Parathyroid adenoma (tissue), 2 donors: ENCODE measurements around the gene NFIC.

Experiments
- H2AFZ ChIP-seq: fragments of 300-600 bp; sonication (generic); one replicate; pipeline ENCODE4 v1.7.0; 2017; ENCODE audit warnings: antibody characterized with exemption, mild to moderate bottlenecking
- H3K27ac ChIP-seq: fragments of 300-600 bp; sonication (generic); one replicate; pipeline ENCODE4 v1.7.0; 2017
- H3K27me3 ChIP-seq: fragments of 300-600 bp; sonication (generic); one replicate; pipeline ENCODE4 v1.7.0; 2017; ENCODE audit warnings: low read length; ENCODE audit not compliant: control insufficient read depth, insufficient read depth
- H3K36me3 ChIP-seq: fragments of 300-600 bp; sonication (generic); one replicate; pipeline ENCODE4 v1.7.0; 2017; ENCODE audit warnings: low read length; ENCODE audit not compliant: control insufficient read depth, insufficient read depth
- H3K4me1 ChIP-seq: fragments of 300-600 bp; sonication (generic); one replicate; pipeline ENCODE4 v1.7.0; 2017; ENCODE audit warnings: control low read depth
- H3K4me2 ChIP-seq: fragments of 300-600 bp; sonication (generic); one replicate; pipeline ENCODE4 v1.7.0; 2017; ENCODE audit warnings: low read length
- H3K4me3 ChIP-seq: fragments of 300-600 bp; sonication (generic); one replicate; pipeline ENCODE4 v1.7.0; 2017; ENCODE audit warnings: low read depth, low read length
- H3K79me2 ChIP-seq: fragments of 300-600 bp; sonication (generic); one replicate; pipeline ENCODE4 v1.7.0; 2017; ENCODE audit warnings: control low read depth
- H3K9ac ChIP-seq: fragments of 300-600 bp; sonication (generic); one replicate; pipeline ENCODE4 v1.7.0; 2017; ENCODE audit warnings: mild to moderate bottlenecking
- H3K9me3 ChIP-seq: fragments of 300-600 bp; sonication (generic); one replicate; pipeline ENCODE4 v1.7.0; 2017; ENCODE audit warnings: low read length; ENCODE audit not compliant: control insufficient read depth
- TF ChIP-seq, protein P1 (sequence below): fragments of 300-600 bp; sonication (generic); IDR thresholded peaks from one replicate; pipeline ENCODE4 v1.7.0; 2017; ENCODE audit warnings: antibody characterized with exemption, mild to moderate bottlenecking
- donor health status: primary hyperparathyroidism.

The NFIC gene

DNA sequence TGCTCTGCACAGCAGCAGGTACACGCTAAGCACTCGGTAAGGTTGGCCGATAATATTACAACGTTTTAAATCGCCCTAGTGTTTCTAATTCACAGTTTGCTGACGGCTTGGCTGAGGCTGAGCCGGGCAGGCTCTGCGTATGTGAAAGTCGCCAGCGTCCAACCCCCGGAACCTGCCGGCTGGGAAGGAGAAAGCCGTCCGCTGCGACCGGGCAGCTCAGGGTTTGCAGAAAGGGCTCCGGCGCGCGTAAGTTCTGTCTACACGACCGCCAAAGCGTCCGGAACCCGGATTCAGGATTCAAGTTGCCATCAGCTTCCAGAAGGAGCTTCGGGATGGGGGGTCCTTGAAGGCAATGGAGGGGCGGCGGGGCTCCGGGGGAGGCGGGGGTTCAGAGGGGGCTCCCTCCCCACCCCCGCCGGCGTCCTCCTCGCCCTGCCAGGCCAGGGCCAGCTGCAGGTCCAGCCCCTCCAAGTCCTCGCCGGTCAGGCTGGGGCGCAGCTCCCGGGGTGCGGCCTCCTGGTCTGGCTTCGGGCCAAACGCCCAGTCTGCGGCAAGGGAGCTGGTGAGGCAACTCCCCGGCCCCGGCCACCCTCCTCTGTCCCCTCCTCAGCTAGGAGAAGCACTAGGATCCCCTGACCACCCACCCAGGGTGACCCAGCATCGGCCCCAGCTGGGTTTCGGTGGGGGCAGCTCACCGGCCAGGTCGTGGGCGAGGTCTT is 116.3 kb downstream of the NFIC start:
- no peak overlapping the region for H3K27ac ChIP-seq
- TF ChIP-seq, protein P1, sequence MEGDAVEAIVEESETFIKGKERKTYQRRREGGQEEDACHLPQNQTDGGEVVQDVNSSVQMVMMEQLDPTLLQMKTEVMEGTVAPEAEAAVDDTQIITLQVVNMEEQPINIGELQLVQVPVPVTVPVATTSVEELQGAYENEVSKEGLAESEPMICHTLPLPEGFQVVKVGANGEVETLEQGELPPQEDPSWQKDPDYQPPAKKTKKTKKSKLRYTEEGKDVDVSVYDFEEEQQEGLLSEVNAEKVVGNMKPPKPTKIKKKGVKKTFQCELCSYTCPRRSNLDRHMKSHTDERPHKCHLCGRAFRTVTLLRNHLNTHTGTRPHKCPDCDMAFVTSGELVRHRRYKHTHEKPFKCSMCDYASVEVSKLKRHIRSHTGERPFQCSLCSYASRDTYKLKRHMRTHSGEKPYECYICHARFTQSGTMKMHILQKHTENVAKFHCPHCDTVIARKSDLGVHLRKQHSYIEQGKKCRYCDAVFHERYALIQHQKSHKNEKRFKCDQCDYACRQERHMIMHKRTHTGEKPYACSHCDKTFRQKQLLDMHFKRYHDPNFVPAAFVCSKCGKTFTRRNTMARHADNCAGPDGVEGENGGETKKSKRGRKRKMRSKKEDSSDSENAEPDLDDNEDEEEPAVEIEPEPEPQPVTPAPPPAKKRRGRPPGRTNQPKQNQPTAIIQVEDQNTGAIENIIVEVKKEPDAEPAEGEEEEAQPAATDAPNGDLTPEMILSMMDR, result no peak
- H3K4me3 ChIP-seq, result no peak overlapping the region
- no peaks in the 10 kb centered on the region for H3K27me3 ChIP-seq
- no peak overlapping the region for H3K4me2 ChIP-seq
- H3K36me3 ChIP-seq, result no peaks in the 10 kb centered on the region
- H2AFZ ChIP-seq, result no peak overlapping the region
- H3K79me2 ChIP-seq, result no peaks in the 10 kb centered on the region
- no peaks in the 10 kb centered on the region for H3K9me3 ChIP-seq
- H3K4me1 ChIP-seq, result no peaks in the 10 kb centered on the region
- no peak overlapping the region for H3K9ac ChIP-seq

DNA sequence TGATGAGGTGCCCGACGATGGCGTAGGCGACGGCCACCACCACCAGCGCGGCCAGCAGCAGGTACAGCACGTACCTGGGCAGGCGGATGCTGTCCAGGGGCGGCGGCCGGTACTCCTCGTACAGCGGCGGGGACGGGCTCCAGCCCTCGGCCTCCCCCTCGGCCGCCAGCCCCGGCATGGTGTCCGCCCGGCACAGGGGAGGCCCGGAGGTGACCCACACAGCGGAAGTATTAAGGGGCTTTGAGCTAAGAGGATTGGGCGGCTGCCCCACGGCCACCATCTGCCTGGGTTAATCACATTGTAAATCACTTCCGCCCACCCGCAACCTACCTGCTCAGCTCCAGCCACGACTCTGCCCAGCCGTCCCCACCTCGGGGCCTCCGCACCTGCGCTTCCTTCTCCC is 116.8 kb downstream of the NFIC start, which contains the start of gene SMIM44:
SMIM44 (minus strand) TSS at position 216 of the 403 bp plus-strand sequence; CDS start at position 178, 38 bp downstream.
- Histone ChIP-seq H2AFZ (no peak within 1 kb of the TSS), H3K27ac (no peak within 1 kb of the TSS), H3K4me3 (no peak within 1 kb of the TSS), H3K79me2 (no peaks in the 10 kb centered on the region), H3K9me3 (no peaks in the 10 kb centered on the region), H3K27me3 (no peaks in the 10 kb centered on the region), H3K9ac (no peak within 1 kb of the TSS), H3K36me3 (no peaks in the 10 kb centered on the region), H3K4me1 (no peaks in the 10 kb centered on the region), H3K4me2 (no peak within 1 kb of the TSS)
- TF ChIP-seq, protein P1, result no peak

DNA sequence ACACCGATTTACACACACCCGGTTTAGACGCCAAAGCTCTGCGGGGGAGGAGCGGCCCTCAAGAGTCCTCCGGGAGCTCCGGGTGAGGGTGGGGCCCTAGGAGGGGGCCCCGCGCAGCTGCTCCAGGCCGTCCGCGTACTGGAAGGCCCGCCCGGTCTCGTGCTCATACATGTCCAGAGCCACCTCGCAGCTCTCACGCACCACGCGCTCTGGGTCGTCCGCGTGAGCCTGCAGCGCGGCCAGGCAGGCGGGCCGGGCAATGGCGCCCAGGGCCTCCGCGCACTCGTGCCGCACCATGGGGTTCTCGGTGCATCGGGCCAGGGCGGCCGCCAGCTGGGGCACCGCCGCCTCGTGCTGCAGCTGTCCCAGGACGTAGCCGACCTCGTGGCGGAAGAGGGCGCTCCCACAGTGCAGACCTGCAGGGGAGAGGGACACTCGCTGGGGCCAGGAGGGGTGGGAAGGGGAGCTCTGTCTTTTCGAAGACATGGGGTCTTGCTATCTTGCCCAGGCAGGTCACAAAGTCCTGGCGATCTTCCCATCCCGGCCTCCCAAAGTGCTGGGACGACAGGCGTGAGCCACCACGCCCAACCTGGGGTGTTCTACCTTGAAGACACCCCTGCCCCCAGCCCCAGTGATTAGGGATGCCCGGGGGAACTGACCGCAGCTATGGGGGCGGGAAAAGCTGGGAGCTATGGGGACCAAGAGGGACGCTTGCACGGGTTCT is 125.2 kb downstream of the NFIC start:
- H3K27ac ChIP-seq, result no peak overlapping the region
- no peaks in the 10 kb centered on the region for H3K27me3 ChIP-seq
- no peaks in the 10 kb centered on the region for H3K36me3 ChIP-seq
- TF ChIP-seq, protein P1, result no peak
- H3K79me2 ChIP-seq, result no peaks in the 10 kb centered on the region
- no peak overlapping the region for H3K4me2 ChIP-seq
- no peak overlapping the region for H3K9ac ChIP-seq
- no peak overlapping the region for H3K4me3 ChIP-seq
- H2AFZ ChIP-seq, result no peak overlapping the region
- H3K9me3 ChIP-seq, result no peaks in the 10 kb centered on the region
- H3K4me1 ChIP-seq, result no peaks in the 10 kb centered on the region

DNA sequence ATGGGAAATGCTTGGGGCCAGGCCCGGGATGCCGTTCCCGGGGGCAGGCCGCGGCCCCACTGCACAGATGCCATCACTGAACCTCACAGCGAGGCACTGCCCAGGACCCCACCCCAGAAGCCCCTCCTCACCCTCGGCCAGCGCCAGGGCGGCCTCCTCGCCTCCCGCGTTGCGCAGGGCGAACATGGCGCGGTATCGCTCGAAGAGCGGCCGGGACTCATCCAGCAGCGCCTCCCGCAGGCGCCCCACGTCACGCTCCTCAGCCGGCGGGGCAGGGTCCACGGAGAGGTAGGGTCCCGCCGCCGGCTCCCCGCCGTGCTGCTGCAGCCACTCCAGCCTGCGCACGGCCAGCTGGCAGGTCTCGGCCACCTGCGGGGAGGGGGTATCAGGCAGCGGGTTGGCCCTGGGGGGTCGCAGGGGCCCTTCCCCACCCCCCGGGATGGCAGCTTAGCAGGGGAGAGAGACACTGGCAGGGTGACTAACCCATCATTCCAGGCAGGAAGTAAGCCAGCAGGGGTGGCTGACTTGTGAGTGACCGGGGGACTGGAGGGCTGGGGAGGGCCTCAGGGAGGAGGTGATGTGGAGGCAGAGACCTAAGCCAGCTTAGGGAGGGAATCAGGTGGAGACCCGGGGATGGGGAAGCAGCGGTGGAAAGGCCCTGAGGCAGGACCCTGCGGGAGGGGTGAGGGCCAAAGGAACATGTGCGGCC is 125.9 kb downstream of the NFIC start:
- H3K4me3 ChIP-seq, result no peak overlapping the region
- no peaks in the 10 kb centered on the region for H3K36me3 ChIP-seq
- H3K9ac ChIP-seq, result no peak overlapping the region
- no peak overlapping the region for H2AFZ ChIP-seq
- no peaks in the 10 kb centered on the region for H3K9me3 ChIP-seq
- TF ChIP-seq, protein P1, result no peak
- no peak overlapping the region for H3K4me2 ChIP-seq
- no peaks in the 10 kb centered on the region for H3K4me1 ChIP-seq
- no peaks in the 10 kb centered on the region for H3K27me3 ChIP-seq
- H3K79me2 ChIP-seq, result no peaks in the 10 kb centered on the region
- H3K27ac ChIP-seq, result no peak overlapping the region
